Measurements from ENCODE around the gene RUBCN. TPM values are rescaled to one million over a fixed set of nuclear protein-coding genes. Genes with fewer than 3 reads are reported as not detected.

RUBCN gene
- total and polyA plus RNA-seq, 9 of the 15 experiments (the other 6 are each of a cell fraction or from before 2014, with no cell fraction given), result 8.4 to 24.0 (median 11.9) TPM

DNA sequence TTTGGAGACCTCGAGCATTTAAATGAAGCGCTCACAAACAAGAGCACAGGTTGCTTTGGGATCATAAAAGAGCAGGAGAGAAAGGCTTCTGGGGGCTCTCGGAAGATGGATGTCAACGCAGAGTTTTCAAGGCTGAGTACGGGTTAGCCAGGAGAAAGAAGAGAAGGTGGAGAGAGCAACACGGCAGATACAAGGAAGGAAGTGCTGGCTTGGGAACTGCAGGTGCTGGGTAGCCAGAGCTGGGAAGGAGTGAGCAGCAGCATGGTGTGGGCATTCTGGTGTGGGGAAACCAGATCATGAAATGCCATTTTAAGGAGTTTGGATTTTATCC lies 580 bp upstream of the RUBCN start (continued):
- TF ChIP-seq, protein P1, sequence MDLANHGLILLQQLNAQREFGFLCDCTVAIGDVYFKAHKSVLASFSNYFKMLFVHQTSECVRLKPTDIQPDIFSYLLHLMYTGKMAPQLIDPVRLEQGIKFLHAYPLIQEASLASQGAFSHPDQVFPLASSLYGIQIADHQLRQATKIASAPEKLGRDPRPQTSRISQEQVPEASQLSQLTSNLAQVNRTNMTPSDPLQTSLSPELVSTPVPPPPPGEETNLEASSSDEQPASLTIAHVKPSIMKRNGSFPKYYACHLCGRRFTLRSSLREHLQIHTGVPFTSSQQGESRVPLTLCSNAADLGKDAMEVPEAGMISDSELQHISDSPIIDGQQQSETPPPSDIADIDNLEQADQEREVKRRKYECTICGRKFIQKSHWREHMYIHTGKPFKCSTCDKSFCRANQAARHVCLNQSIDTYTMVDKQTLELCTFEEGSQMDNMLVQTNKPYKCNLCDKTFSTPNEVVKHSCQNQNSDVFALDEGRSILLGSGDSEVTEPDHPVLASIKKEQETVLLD (IDR thresholded peaks at IDR 0.05), result peak; percentile 64; the same call in 1 of the 2 replicates
- TF ChIP-seq EP400 (IDR thresholded peaks at IDR 0.05), result 0 out of 2 replicates have a peak, but pooled peaks have one; percentile 9
- TF ChIP-seq DNMT1 (IDR thresholded peaks at IDR 0.05), result 0 out of 2 replicates have a peak, but pooled peaks have one; percentile 43
- 0 out of 2 replicates have a peak, but pooled peaks have one; percentile 20 for TF ChIP-seq ARID1B (IDR thresholded peaks at IDR 0.05)
- TF ChIP-seq YY1 (IDR thresholded peaks at IDR 0.05; ENCODE audit: borderline replicate concordance in 1 of 3, control insufficient read depth in 1 of 3, extremely low read depth in 1 of 3, insufficient read depth in 3 of 3, insufficient read length in 1 of 3, insufficient replicate concordance in 2 of 3, low read depth in 1 of 3, low read length in 2 of 3), result peak in 1 of 3 experiments; percentile 18
- peak; percentile 15 for TF ChIP-seq BRD9 (IDR thresholded peaks at IDR 0.05; ENCODE audit: low read depth, partially characterized antibody)
- no peak for TF ChIP-seq ZBTB8A (IDR thresholded peaks at IDR 0.05; ENCODE audit: partially characterized antibody)
- 0 out of 4 replicates have a peak, but pooled peaks of 1 of the 2 experiments have one; percentile 49 for TF ChIP-seq ARNT (IDR thresholded peaks at IDR 0.05)
- TF ChIP-seq ESRRB (CRISPR knock-in tag; IDR thresholded peaks at IDR 0.05; ENCODE audit: borderline replicate concordance), result peak; percentile 50; the same call in 1 of the 2 replicates
- TF ChIP-seq BCL6 (CRISPR knock-in tag; IDR thresholded peaks at IDR 0.05), result no peak
- no peak for TF ChIP-seq NCOR1 (IDR thresholded peaks at IDR 0.05)
- TF ChIP-seq, protein P2, sequence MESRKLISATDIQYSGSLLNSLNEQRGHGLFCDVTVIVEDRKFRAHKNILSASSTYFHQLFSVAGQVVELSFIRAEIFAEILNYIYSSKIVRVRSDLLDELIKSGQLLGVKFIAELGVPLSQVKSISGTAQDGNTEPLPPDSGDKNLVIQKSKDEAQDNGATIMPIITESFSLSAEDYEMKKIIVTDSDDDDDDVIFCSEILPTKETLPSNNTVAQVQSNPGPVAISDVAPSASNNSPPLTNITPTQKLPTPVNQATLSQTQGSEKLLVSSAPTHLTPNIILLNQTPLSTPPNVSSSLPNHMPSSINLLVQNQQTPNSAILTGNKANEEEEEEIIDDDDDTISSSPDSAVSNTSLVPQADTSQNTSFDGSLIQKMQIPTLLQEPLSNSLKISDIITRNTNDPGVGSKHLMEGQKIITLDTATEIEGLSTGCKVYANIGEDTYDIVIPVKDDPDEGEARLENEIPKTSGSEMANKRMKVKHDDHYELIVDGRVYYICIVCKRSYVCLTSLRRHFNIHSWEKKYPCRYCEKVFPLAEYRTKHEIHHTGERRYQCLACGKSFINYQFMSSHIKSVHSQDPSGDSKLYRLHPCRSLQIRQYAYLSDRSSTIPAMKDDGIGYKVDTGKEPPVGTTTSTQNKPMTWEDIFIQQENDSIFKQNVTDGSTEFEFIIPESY (CRISPR knock-in tag; IDR thresholded peaks at IDR 0.05), result no peak
- peak; percentile 37 for TF ChIP-seq CHD1 (IDR thresholded peaks at IDR 0.05; ENCODE audit: low read length)
- TF ChIP-seq MTA1 (IDR thresholded peaks at IDR 0.05; ENCODE audit: borderline replicate concordance), result 0 out of 2 replicates have a peak, but pooled peaks have one; percentile 31
- TF ChIP-seq TEAD1 (CRISPR knock-in tag; IDR thresholded peaks at IDR 0.05), result no peak
- TF ChIP-seq, protein P3, sequence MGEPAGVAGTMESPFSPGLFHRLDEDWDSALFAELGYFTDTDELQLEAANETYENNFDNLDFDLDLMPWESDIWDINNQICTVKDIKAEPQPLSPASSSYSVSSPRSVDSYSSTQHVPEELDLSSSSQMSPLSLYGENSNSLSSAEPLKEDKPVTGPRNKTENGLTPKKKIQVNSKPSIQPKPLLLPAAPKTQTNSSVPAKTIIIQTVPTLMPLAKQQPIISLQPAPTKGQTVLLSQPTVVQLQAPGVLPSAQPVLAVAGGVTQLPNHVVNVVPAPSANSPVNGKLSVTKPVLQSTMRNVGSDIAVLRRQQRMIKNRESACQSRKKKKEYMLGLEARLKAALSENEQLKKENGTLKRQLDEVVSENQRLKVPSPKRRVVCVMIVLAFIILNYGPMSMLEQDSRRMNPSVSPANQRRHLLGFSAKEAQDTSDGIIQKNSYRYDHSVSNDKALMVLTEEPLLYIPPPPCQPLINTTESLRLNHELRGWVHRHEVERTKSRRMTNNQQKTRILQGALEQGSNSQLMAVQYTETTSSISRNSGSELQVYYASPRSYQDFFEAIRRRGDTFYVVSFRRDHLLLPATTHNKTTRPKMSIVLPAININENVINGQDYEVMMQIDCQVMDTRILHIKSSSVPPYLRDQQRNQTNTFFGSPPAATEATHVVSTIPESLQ (CRISPR knock-in tag; IDR thresholded peaks at IDR 0.05), result peak; percentile 15; the same call in 1 of the 2 replicates
- peak; percentile 64; the same call in 1 of the 2 replicates for TF ChIP-seq GATAD2A (IDR thresholded peaks at IDR 0.05)
- TF ChIP-seq, protein P4, sequence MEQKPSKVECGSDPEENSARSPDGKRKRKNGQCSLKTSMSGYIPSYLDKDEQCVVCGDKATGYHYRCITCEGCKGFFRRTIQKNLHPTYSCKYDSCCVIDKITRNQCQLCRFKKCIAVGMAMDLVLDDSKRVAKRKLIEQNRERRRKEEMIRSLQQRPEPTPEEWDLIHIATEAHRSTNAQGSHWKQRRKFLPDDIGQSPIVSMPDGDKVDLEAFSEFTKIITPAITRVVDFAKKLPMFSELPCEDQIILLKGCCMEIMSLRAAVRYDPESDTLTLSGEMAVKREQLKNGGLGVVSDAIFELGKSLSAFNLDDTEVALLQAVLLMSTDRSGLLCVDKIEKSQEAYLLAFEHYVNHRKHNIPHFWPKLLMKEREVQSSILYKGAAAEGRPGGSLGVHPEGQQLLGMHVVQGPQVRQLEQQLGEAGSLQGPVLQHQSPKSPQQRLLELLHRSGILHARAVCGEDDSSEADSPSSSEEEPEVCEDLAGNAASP (IDR thresholded peaks at IDR 0.05), result no peak
- TF ChIP-seq, protein P5, sequence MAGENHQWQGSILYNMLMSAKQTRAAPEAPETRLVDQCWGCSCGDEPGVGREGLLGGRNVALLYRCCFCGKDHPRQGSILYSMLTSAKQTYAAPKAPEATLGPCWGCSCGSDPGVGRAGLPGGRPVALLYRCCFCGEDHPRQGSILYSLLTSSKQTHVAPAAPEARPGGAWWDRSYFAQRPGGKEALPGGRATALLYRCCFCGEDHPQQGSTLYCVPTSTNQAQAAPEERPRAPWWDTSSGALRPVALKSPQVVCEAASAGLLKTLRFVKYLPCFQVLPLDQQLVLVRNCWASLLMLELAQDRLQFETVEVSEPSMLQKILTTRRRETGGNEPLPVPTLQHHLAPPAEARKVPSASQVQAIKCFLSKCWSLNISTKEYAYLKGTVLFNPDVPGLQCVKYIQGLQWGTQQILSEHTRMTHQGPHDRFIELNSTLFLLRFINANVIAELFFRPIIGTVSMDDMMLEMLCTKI (IDR thresholded peaks at IDR 0.05; ENCODE audit: partially characterized antibody), result no peak
- TF ChIP-seq SMARCA4 (IDR thresholded peaks at IDR 0.05), result peak; percentile 49; the same call in 1 of the 2 replicates
- no peak for TF ChIP-seq KLF16 (IDR thresholded peaks at IDR 0.05)
